ENCODE results near the gene HOMER3.

The HOMER3 gene

DNA sequence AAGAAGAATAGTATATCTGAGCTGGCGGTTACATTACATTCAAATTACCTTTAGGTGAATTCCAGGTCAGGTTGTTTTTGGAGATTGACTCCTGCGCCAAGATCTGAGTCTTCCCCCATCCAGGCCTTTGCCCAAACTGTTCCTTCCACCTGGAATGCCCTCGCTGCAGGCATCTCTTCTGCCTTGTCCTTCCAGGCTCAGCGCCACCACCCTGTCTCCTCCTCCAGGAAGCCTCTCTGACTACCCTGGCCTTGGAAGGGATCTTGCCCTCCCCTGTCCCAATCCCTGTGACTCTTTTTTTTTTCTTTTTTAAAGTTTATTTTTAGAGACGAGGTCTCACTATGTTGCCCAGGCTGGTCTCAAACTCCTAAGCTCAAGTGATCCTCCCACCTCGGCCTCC is 1.7 kb upstream of the HOMER3 start:
- Mint-ChIP-seq H3K27ac (no peak overlapping the region), H3K4me3 (no peak overlapping the region), H3K4me1 (peaks cover 20% of the 10 kb centered on the region), H3K9me3 (no peaks in the 10 kb centered on the region), H3K27me3 (peaks cover 63% of the 10 kb centered on the region)
- DNase-seq (no peak), ATAC-seq (no peak)

DNA sequence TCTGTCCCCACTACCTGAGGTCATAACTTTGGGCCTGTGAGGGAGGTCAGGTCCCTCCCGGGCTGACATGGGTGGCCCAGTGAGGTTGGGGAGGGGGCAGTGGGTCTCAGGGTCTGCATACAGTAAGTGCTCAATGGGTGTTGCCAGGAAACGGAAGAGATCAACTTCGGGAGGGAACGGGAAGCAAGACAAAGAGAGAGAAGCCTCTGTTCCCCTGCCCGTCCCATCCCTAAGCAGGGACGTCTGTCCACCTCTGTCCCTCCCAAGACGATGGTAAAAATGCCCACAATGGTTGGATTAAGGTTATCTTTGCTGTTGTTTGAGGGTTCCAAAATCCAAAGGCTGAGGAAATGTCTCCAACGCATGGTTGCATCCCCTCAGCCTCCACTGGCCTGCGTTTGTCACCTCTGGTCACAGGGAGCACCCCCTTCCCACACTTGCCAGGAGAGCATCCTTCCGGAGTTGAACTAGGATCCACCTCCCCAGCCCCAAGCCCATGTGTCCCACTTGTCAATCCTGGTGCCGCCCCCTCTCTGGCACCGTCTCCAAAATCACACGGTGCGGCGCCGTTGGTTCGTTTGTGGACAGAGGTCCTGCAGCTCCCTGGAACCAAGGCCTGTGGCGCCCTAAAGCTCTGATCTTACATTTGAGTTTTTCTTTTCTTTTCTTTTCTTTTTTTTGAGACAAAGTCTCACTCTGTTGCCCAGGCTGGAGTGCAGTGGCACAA is 774 bp upstream of the HOMER3 start:
- no peak overlapping the region for H3K27ac Mint-ChIP-seq
- ATAC-seq (no peak), DNase-seq (no peak)
- H3K4me3 Mint-ChIP-seq = peak overlapping the region; percentile 28 to 67
- no peaks in the 10 kb centered on the region for H3K9me3 Mint-ChIP-seq
- H3K27me3 Mint-ChIP-seq = peaks cover 63% of the 10 kb centered on the region
- H3K4me1 Mint-ChIP-seq = peaks cover 20% of the 10 kb centered on the region

DNA sequence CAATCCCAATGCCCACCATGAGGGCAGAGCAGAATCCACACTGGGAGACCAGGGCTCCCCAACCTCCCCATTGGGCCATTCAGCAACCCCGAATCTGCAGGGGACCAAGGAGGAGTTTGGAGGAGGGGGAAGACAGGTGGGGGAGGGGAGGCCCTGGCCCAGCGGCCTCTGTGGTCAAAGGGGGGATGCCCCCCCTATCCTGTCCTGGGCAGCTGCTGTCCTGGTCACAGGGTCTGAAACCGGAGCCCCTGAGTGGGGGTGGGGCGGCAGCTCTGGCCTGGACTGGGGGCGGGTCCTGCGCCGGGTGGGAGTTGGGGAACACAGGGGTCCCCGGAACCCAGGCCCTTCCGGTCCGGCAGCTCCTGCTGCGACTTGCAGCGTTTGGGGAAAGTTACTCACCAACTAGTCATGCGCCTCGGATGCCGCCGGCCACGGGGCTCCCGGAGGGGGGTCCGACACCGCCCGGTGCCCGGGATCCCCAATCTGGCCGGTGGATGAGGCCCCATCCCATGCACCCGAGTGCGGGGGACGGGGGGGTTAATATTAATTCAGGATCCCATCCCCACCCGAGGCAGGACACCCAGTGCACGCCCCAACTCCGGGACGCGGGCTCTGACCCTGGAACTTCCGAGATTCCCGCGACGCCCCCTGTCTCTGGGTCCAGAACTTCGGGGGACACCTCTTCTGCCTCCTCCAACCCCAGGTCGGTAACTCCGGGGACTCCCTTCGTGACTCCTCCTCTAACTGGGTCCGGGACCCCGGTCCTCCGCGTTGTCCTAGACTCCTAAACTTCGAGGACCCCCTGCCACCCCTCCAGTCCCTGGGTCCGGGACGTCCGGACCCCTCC is 872 bp downstream of the HOMER3 start:
- no peaks in the 10 kb centered on the region for H3K9me3 Mint-ChIP-seq
- peak overlapping the region; percentile 80 for H3K4me3 Mint-ChIP-seq
- peaks cover 56% of the 10 kb centered on the region for H3K27me3 Mint-ChIP-seq
- H3K4me1 Mint-ChIP-seq = peaks cover 20% of the 10 kb centered on the region
- DNase-seq (no peak), ATAC-seq (peak; percentile 22)
- peak overlapping the region in 1 of 2 donors; percentile 42 for H3K27ac Mint-ChIP-seq

GRCh38 chr19:18939163-18939562 is 1.9 kb downstream of the HOMER3 start:
- Mint-ChIP-seq H3K4me3 (no peak overlapping the region), H3K9me3 (no peaks in the 10 kb centered on the region), H3K27ac (no peak overlapping the region), H3K4me1 (peaks cover 20% of the 10 kb centered on the region), H3K27me3 (peaks cover 60% of the 10 kb centered on the region)
- DNase-seq (no peak), ATAC-seq (no peak)

GRCh38 chr19:18933297-18933696 is 7.7 kb downstream of the HOMER3 start:
- Mint-ChIP-seq H3K9me3 (no peaks in the 10 kb centered on the region), H3K27ac (peak overlapping the region in 1 of 2 donors; percentile 12), H3K4me3 (peak overlapping the region in 1 of 2 donors; percentile 45), H3K27me3 (peaks cover 33% of the 10 kb centered on the region), H3K4me1 (peaks cover 17% of the 10 kb centered on the region)
- ATAC-seq (no peak), DNase-seq (no peak)

DNA sequence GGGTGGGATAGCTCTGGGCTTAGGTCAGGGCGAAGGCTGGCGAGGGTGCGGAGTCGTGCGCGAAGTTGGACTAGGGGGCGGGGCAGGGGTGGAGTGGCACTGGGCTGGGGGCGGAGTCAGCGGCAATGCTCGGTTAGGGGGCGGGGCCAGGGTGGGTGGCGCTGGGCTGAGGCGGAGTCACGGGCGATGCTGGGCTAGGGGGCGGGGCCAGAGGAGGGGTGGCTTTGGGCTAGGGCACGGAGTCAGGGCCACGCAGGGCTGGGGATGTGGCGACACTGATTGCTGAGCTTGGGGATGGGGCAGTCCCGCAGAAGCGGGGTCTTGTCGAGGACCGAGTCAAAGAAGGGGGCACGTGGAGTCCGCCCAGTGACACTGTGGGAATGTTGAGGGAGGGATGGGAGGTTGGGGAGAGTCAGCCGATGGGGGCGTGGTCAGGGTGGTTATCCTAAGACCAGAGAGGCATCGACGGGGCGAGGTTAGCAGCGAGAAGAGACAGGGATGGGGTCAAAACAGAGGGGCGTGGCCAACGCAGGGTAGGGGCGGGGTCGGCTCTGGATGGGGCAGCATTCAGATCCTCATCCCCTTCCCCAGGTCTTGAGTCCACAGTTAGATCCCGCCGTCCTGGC is 8.7 kb downstream of the HOMER3 start:
- peak; percentile 91 for ATAC-seq
- peaks cover 31% of the 10 kb centered on the region for H3K27me3 Mint-ChIP-seq
- H3K27ac Mint-ChIP-seq = no peak overlapping the region
- DNase-seq = peak; percentile 72 to 73
- no peaks in the 10 kb centered on the region for H3K9me3 Mint-ChIP-seq
- peak overlapping the region; percentile 72 to 79 for H3K4me3 Mint-ChIP-seq
- peaks cover 17% of the 10 kb centered on the region for H3K4me1 Mint-ChIP-seq

GRCh38 chr19:18931316-18932162 is 9.5 kb downstream of the HOMER3 start:
- Mint-ChIP-seq H3K27me3 (peaks cover 31% of the 10 kb centered on the region), H3K4me3 (peak overlapping the region; percentile 72 to 79), H3K9me3 (no peaks in the 10 kb centered on the region), H3K4me1 (peaks cover 17% of the 10 kb centered on the region), H3K27ac (no peak overlapping the region)
- ATAC-seq (peak; percentile 5), DNase-seq (no peak)

DNA sequence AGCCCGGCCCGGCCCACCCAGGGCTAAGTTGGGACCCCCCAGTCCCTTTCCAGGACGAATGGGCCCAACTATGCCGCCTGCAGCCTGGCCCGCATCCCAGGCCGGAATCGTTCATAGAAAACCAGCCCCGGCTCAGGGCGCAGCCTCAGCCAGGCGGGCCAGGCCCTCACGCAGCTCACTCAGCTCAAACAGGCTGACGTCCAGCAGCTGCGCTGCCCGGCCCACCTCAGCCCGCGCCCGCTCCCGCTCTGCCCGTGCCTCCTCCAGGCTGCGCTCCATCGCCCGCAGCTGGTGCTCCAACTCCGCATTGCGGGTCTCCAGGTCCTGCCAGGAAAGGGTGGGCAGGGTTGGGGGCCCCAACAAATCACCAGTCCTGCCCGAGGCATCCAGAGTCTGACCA is 11.7 kb downstream of the HOMER3 start:
- Mint-ChIP-seq H3K4me3 (no peak overlapping the region), H3K9me3 (no peaks in the 10 kb centered on the region), H3K27ac (no peak overlapping the region), H3K4me1 (peaks cover 17% of the 10 kb centered on the region), H3K27me3 (peaks cover 24% of the 10 kb centered on the region)
- DNase-seq (no peak), ATAC-seq (no peak)

GRCh38 chr19:18928018-18928805 is 12.8 kb downstream of the HOMER3 start:
- ATAC-seq (no peak), DNase-seq (no peak)
- peaks cover 12% of the 10 kb centered on the region for H3K4me1 Mint-ChIP-seq
- H3K27ac Mint-ChIP-seq = no peak overlapping the region
- no peak overlapping the region for H3K4me3 Mint-ChIP-seq
- H3K27me3 Mint-ChIP-seq = peaks cover 13% of the 10 kb centered on the region
- H3K9me3 Mint-ChIP-seq = no peaks in the 10 kb centered on the region

- H3K4me1 Mint-ChIP-seq = peaks cover 22% of the 10 kb centered on the region
Observed at GRCh38 chr19:18924684-18925213, 16.3 kb downstream of the HOMER3 start.

DNA sequence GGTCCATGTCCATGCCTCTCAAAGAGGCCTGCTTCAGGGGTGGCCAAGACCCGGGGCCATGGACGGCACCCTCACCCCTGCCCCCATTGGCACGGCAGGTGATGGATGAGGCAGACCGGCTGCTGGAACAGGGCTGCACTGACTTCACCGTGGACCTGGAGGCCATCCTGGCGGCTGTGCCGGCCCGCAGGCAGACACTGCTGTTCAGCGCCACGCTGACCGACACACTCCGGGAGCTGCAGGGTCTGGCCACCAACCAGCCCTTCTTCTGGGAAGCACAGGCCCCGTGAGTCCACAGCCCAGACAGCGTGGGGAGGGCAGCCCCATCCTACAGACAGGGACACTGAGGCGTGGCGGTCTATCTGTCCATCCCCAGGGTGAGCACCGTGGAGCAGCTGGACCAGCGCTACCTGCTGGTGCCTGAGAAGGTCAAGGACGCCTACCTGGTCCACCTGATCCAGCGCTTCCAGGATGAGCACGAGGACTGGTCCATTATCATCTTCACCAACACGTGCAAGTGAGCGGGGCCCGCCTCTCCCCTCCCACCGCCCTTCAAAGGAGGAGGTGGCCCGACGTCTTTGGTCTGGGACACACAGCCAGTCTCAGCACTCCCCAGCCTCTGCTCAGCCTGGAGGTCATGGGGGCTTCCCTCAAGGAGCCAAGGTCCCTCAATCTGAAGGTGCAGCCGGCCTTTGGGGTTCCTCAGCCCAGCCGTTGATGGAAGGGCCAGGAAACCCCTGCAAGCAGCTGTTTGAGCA is 18.6 kb downstream of the HOMER3 start:
- Mint-ChIP-seq H3K4me1 (peaks cover 38% of the 10 kb centered on the region), H3K27ac (no peak overlapping the region), H3K9me3 (no peaks in the 10 kb centered on the region), H3K27me3 (no peaks in the 10 kb centered on the region), H3K4me3 (peak overlapping the region in 1 of 2 donors; percentile 1)
- no peak for DNase-seq
- no peak for ATAC-seq

More at GRCh38 chr19:18924684-18925213, 16.3 kb downstream of the HOMER3 start:
- DNase-seq = no peak
- H3K9me3 Mint-ChIP-seq = no peaks in the 10 kb centered on the region
- no peak overlapping the region for H3K4me3 Mint-ChIP-seq
- ATAC-seq = no peak
- H3K27me3 Mint-ChIP-seq = no peaks in the 10 kb centered on the region
- peak overlapping the region in 1 of 2 donors; percentile 13 for H3K27ac Mint-ChIP-seq

DNA sequence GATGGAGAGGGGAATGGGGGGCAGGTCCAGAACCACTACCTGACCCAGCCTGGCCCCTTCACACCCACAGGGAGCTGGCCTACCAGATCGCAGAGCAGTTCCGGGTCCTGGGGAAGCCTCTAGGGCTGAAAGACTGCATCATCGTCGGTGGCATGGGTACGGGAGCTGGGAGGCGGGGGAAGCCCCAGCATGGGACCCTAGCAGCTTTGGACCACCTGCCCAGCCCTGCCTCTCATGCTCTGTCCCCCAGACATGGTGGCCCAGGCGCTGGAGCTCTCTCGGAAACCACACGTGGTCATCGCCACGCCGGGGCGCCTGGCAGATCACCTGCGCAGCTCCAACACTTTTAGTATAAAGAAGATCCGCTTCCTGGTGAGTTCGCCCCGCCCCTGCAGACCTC is 19.4 kb downstream of the HOMER3 start:
- H3K4me3 Mint-ChIP-seq = peak overlapping the region in 1 of 2 donors; percentile 43
- no peak for DNase-seq
- no peak for ATAC-seq
- peak overlapping the region in 1 of 2 donors; percentile 93 for H3K27ac Mint-ChIP-seq
- H3K27me3 Mint-ChIP-seq = no peaks in the 10 kb centered on the region
- H3K9me3 Mint-ChIP-seq = no peaks in the 10 kb centered on the region
- peaks cover 46% of the 10 kb centered on the region for H3K4me1 Mint-ChIP-seq

- Mint-ChIP-seq H3K9me3 (no peaks in the 10 kb centered on the region), H3K27ac (peak overlapping the region; percentile 99 to 100), H3K27me3 (no peaks in the 10 kb centered on the region), H3K4me3 (peak overlapping the region; percentile 91 to 96), H3K4me1 (peaks cover 54% of the 10 kb centered on the region)
- ATAC-seq (no peak), DNase-seq (no peak)
Observed at GRCh38 chr19:18920400-18920799, 20.6 kb downstream of the HOMER3 start.

GRCh38 chr19:18919900-18920214 is 21.2 kb downstream of the HOMER3 start:
- ATAC-seq = no peak
- H3K4me3 Mint-ChIP-seq = peak overlapping the region; percentile 91 to 96
- H3K27ac Mint-ChIP-seq = peak overlapping the region; percentile 99 to 100
- H3K4me1 Mint-ChIP-seq = peaks cover 60% of the 10 kb centered on the region
- no peak for DNase-seq
- H3K9me3 Mint-ChIP-seq = no peaks in the 10 kb centered on the region
- H3K27me3 Mint-ChIP-seq = no peaks in the 10 kb centered on the region

Measured in stimulated activated naive CD8-positive, alpha-beta T cell treated with anti-CD3 and anti-CD28 coated beads, Interleukin-15, amount 100 ng/mL, for 72 hours (primary cell).